A549 (cell line): Measurements from ENCODE around the gene TBC1D4. TPM values are rescaled to one million over a fixed set of nuclear protein-coding genes. Genes with fewer than 3 reads are reported as not detected.

Experiments
- ATAC-seq, 2 experiments: fragments of 200-7000 bp in 1 of 2; fragments of >200 bp in 1 of 2; cut with Nextera tagmentation in 1 of 2; cut with Tn5 transposase in 1 of 2; 3 replicates each; pipeline versions ENCODE4 v1.8.0 to v1.9.1; 2018 to 2020; ENCODE audit warnings: mild to moderate bottlenecking in 1 of 2, moderate library complexity in 1 of 2
- CTCF ChIA-PET: fragments of 300-600 bp; sonication (Branson Sonifier 250); formaldehyde crosslinking; extraction: SDS; loops from one replicate; lab custom pipeline; 2021; ENCODE audit warnings: antibody characterized with exemption, inconsistent platforms; lab: Yijun Ruan, JAX
- POLR2A ChIA-PET: fragments of 350-600 bp; formaldehyde crosslinking; extraction: SDS; loops from one replicate; lab custom pipeline; 2021; ENCODE audit warnings: antibody characterized with exemption, inconsistent platforms; lab: Yijun Ruan, JAX
- DNase-seq, 2 experiments: peaks; one replicate each; pipeline versions ENCODE4 v3.0.0 to v3.0.0-alpha.2; 2011 to 2016; ENCODE audit warnings: low read depth in 1 of 2, low spot score in 1 of 2
- FAIRE-seq: peaks from 2 replicates; lab custom pipeline; 2011; peaks lifted over from hg19 to GRCh38; lab: Jason Lieb, UNC
- H3K27ac ChIP-seq, 2 experiments: fragments of >200 bp; sonication (Bioruptor Twin); formaldehyde crosslinking; 3 replicates each; pipeline ENCODE4 v1.5.1; 2016 to 2017
- H3K4me1 ChIP-seq: fragments of >200 bp; sonication (Bioruptor Twin); formaldehyde crosslinking; 3 replicates; pipeline ENCODE4 v1.6.1; 2016
- H3K4me2 ChIP-seq: fragments of >200 bp; sonication (Bioruptor Twin); formaldehyde crosslinking; 3 replicates; pipeline ENCODE4 v1.6.1; 2016
- H3K4me3 ChIP-seq: fragments of >200 bp; sonication (Bioruptor Twin); formaldehyde crosslinking; 3 replicates; pipeline ENCODE4 v1.5.1; 2016
- H3K9me3 ChIP-seq: fragments of >200 bp; sonication (Bioruptor Twin); formaldehyde crosslinking; 3 replicates; pipeline ENCODE4 v1.6.1; 2016
- BHLHE40 ChIP-seq: IDR thresholded peaks from 2 replicates; pipeline ENCODE4 v1.6.1; 2012; ENCODE audit warnings: low read depth, low read length, inconsistent platforms
- CBX8 ChIP-seq: fragments of 200-600 bp; sonication (generic); IDR thresholded peaks from 2 replicates; pipeline ENCODE4 v1.6.1; 2016
- CEBPB ChIP-seq, 2 experiments: fragments of >200 bp in 1 of 2; sonication (Bioruptor Twin) in 1 of 2; formaldehyde crosslinking in 1 of 2; IDR thresholded peaks; 2 replicates each; pipeline ENCODE4 v1.6.1; 2012 to 2016
- EHMT2 ChIP-seq: fragments of 200-600 bp; sonication (generic); IDR thresholded peaks from 2 replicates; pipeline ENCODE4 v1.6.1; 2016; ENCODE audit warnings: antibody characterized with exemption, low read depth, mild to moderate bottlenecking, moderate library complexity
- EP300 ChIP-seq, 2 experiments: fragments of >200 bp; sonication (Bioruptor Twin); formaldehyde crosslinking; IDR thresholded peaks; 2 replicates in 1 of 2; 3 replicates in 1 of 2; pipeline ENCODE4 v1.6.1; 2016 to 2017
- FOSB ChIP-seq: fragments of 250-450 bp; sonication (Bioruptor Pico); IDR thresholded peaks from 2 replicates; pipeline ENCODE4 v1.5.0; 2020; ENCODE audit warnings: mild to moderate bottlenecking, moderate library complexity
- FOSL2 ChIP-seq, 2 experiments: fragments of 450-650 bp in 1 of 2; fragments of >200 bp in 1 of 2; sonication (Bioruptor Twin) in 1 of 2; formaldehyde crosslinking; IDR thresholded peaks; 2 replicates each; pipeline versions ENCODE4 v1.5.0 to v1.6.1; 2016 to 2020; ENCODE audit warnings: mild to moderate bottlenecking in 1 of 2, moderate library complexity in 1 of 2
- HOXA7 ChIP-seq: fragments of 250-450 bp; sonication (Bioruptor Pico); IDR thresholded peaks from 2 replicates; pipeline ENCODE4 v1.5.0; 2020; ENCODE audit warnings: mild to moderate bottlenecking, moderate library complexity
- HOXB13 ChIP-seq: fragments of 250-450 bp; sonication (Bioruptor Pico); IDR thresholded peaks from 2 replicates; pipeline ENCODE4 v1.5.0; 2020; ENCODE audit warnings: low read depth, mild to moderate bottlenecking, moderate library complexity
- JUN ChIP-seq, 2 experiments: fragments of >200 bp; sonication (Bioruptor Twin); formaldehyde crosslinking; IDR thresholded peaks; 2 replicates in 1 of 2; 3 replicates in 1 of 2; pipeline ENCODE4 v1.6.1; 2016 to 2017
- JUNB ChIP-seq: fragments of >200 bp; sonication (Bioruptor Twin); formaldehyde crosslinking; IDR thresholded peaks from 2 replicates; pipeline ENCODE4 v1.6.1; 2016
- KDM1A ChIP-seq: fragments of 200-600 bp; sonication (generic); IDR thresholded peaks from 2 replicates; pipeline ENCODE4 v1.6.1; 2016; ENCODE audit warnings: low read depth, mild to moderate bottlenecking
- MAZ ChIP-seq: fragments of 150-350 bp; IDR thresholded peaks from 2 replicates; pipeline ENCODE4 v1.6.1; 2014; ENCODE audit warnings: antibody characterized with exemption, low read depth, low read length, borderline replicate concordance
- MYC ChIP-seq: IDR thresholded peaks from 2 replicates; pipeline ENCODE4 v1.6.1; 2012; ENCODE audit warnings: mild to moderate bottlenecking, inconsistent platforms, low read length, improper control_type of control experiment, borderline replicate concordance
- NPAS2 ChIP-seq: fragments of 250-450 bp; sonication (Bioruptor Pico); IDR thresholded peaks from 2 replicates; pipeline ENCODE4 v1.8.0; 2022; ENCODE audit warnings: mild to moderate bottlenecking, moderate library complexity, borderline replicate concordance
- POLR2AphosphoS2 ChIP-seq: conservative IDR thresholded peaks from 2 replicates; pipeline ENCODE4 v1.6.1; 2012; ENCODE audit warnings: low read length, improper control_type of control experiment, inconsistent platforms
- RAD21 ChIP-seq, 2 experiments: fragments of >200 bp in 1 of 2; sonication (Bioruptor Twin) in 1 of 2; formaldehyde crosslinking in 1 of 2; IDR thresholded peaks in 1 of 2; conservative IDR thresholded peaks in 1 of 2; 2 replicates in 1 of 2; 3 replicates in 1 of 2; pipeline ENCODE4 v1.6.1; 2012 to 2018; ENCODE audit warnings: inconsistent platforms in 1 of 2
- RFX5 ChIP-seq: fragments of 450-650 bp; IDR thresholded peaks from 2 replicates; pipeline ENCODE4 v1.7.1; 2014; ENCODE audit warnings: antibody characterized with exemption, mild to moderate bottlenecking, moderate library complexity
- RNF2 ChIP-seq: fragments of 200-600 bp; sonication (generic); IDR thresholded peaks from 2 replicates; pipeline ENCODE4 v1.6.1; 2016; ENCODE audit warnings: low read depth, mild to moderate bottlenecking, antibody characterized with exemption, moderate library complexity, borderline replicate concordance
- SREBF2 ChIP-seq: fragments of 450-650 bp; IDR thresholded peaks from 2 replicates; pipeline ENCODE4 v1.6.1; 2014; ENCODE audit warnings: mild to moderate bottlenecking, moderate library complexity
- TP53 ChIP-seq: fragments of 250-450 bp; sonication (Bioruptor Pico); IDR thresholded peaks from 2 replicates; pipeline ENCODE4 v1.5.0; 2021; ENCODE audit warnings: mild to moderate bottlenecking, moderate library complexity
- ZFP36 ChIP-seq: fragments of 450-650 bp; IDR thresholded peaks from 2 replicates; pipeline ENCODE4 v1.6.1; 2014; ENCODE audit warnings: borderline replicate concordance; ENCODE audit not compliant: partially characterized antibody
- WGBS: methylation state at CpG from one replicate; pipeline ENCODE4 v1.1.6; 2017; ENCODE audit errors: missing lambda C conversion rate; 5-methylcytosine and 5-hydroxymethylcytosine counted together
- polyA plus RNA-seq, 4 experiments: library from polyadenylated mRNA; depleted of rRNA in 3 of 4; stranded (reverse); fragments of >200 nt; fragmentation: RNase III in 1 of 4; extraction: RNeasy Plus Mini Kit Qiagen cat#74134 plus additional on column Dnase treatment in 1 of 4; gene quantifications; 2 replicates in 3 of 4; 3 replicates in 1 of 4; pipeline ENCODE4 v1.2.3, GENCODE V29; 2011 to 2017
- TF ChIP-seq, protein P1 (sequence below): IDR thresholded peaks from 2 replicates; pipeline ENCODE4 v1.6.1; 2012

Gene TBC1D4
- polyA plus RNA-seq, 2 of the 4 experiments (the other 2 are of a cell fraction), result 9.5 to 12.5 TPM

DNA sequence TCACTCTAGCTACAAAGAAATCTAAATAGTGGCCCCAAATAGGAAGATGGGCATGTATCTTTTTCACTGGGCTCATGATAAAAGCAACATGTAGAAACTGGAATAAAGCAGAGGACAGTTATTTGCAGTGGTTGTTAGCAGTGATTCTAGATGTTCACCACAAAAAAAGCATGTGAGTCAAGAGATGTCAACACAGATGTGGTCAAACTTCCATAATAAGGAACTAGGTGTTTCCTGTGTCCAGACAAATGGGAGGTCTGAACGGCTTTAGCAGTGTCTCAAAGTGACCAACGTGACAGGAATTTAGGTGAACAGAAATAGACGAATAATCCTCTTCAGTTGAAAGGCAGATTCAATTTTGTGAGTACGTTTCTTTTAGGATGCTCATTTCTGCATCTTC is 162.7 kb downstream of the TBC1D4 start:
- ChIA-PET CTCF (no interaction called here), POLR2A (no interaction called here)
- H3K4me2 ChIP-seq, result no peak overlapping the region
- H3K27ac ChIP-seq, result no peak overlapping the region
- no peak for FAIRE-seq
- DNase-seq, result no peak
- TF ChIP-seq CEBPB (IDR thresholded peaks at IDR 0.05), result no peak
- TF ChIP-seq JUNB, result no peak
- no peak for TF ChIP-seq MYC
- TF ChIP-seq NPAS2 (CRISPR knock-in tag), result no peak
- no peak for TF ChIP-seq JUN (IDR thresholded peaks at IDR 0.05)
- TF ChIP-seq, all 56 proteins: peak for 0
- no peaks in the 10 kb centered on the region for H3K9me3 ChIP-seq
- WGBS, result 86% methylated on average over 4 of the region's 4 CpGs
- H3K4me3 ChIP-seq, result no peak overlapping the region
- no peak for ATAC-seq
- peaks cover 7% of the 10 kb centered on the region; the same call in 1 of the 3 replicates for H3K4me1 ChIP-seq

DNA sequence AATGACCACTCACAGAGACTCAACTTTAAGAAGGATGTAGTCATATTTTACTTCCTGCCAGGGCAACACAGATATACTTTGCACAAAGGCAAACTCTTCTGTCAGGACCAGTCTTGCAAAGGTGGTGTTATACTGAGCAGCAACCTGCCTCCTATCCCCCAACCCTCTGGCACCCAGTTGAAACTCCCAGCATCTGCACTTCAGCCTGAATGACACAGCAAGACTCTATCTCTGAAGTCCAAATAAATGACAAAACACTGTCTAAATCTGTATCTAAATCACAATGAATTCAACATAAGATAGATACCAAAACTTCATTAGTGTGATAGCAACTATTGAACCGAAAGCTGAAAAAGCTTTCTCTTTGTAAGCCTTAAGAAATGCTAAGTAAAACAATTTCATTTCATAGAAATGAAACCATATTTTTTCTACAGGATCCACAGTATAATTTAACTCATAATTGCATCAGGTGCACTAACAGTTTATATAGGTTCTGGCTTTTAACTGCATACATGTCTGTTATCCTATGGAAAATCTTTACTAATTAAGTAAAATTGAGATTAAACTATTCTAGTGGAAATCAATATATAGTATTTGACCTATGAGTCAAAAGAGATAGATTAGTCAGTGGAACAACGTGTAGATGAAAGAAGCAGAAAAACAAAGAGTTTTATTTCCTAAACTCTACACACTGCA is 163.7 kb downstream of the TBC1D4 start:
- 82% methylated on average over 2 of the region's 2 CpGs for WGBS
- peaks cover 7% of the 10 kb centered on the region; the same call in 1 of the 3 replicates for H3K4me1 ChIP-seq
- no peak for ATAC-seq
- H3K4me2 ChIP-seq, result no peak overlapping the region
- ChIA-PET CTCF (no interaction called here), POLR2A (no interaction called here)
- TF ChIP-seq HOXB13 (CRISPR knock-in tag) (no peak), SREBF2 (no peak)
- no peak for DNase-seq
- H3K4me3 ChIP-seq, result no peak overlapping the region
- H3K9me3 ChIP-seq, result no peaks in the 10 kb centered on the region
- no peak overlapping the region for H3K27ac ChIP-seq
- no peak for FAIRE-seq

DNA sequence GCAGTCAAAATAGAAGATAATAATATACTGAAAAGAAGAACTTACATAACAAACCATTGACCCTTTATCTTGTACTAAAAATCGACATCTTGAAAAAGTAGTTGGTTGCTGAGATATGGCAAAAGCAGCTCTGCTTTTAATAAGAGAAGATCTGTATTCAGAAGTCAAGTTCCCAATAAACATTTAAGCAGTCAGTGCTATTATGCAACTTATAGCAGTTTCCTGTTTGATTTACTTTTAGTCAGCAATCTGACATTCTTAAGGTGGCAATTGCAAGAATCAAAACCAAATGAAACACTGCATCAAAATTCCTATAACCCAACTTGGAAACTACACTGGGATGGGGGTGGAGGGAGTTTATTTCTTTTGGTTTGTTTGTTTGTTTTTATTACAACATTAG is 165.5 kb downstream of the TBC1D4 start:
- CTCF ChIA-PET, result no interaction called here
- H3K9me3 ChIP-seq, result no peaks in the 10 kb centered on the region
- 37% methylated on average over 1 of the region's 1 CpG for WGBS
- no peak overlapping the region for H3K4me2 ChIP-seq
- peaks cover 7% of the 10 kb centered on the region; the same call in 1 of the 3 replicates for H3K4me1 ChIP-seq
- TF ChIP-seq KDM1A (no peak), CEBPB (IDR thresholded peaks at IDR 0.05) (peak; percentile 15 to 26; a peak in 1 of 4 replicates)
- FAIRE-seq, result no peak
- no peak overlapping the region for H3K27ac ChIP-seq
- DNase-seq, result no peak
- H3K4me3 ChIP-seq, result no peak overlapping the region
- POLR2A ChIA-PET, result no interaction called here
- ATAC-seq, result no peak

DNA sequence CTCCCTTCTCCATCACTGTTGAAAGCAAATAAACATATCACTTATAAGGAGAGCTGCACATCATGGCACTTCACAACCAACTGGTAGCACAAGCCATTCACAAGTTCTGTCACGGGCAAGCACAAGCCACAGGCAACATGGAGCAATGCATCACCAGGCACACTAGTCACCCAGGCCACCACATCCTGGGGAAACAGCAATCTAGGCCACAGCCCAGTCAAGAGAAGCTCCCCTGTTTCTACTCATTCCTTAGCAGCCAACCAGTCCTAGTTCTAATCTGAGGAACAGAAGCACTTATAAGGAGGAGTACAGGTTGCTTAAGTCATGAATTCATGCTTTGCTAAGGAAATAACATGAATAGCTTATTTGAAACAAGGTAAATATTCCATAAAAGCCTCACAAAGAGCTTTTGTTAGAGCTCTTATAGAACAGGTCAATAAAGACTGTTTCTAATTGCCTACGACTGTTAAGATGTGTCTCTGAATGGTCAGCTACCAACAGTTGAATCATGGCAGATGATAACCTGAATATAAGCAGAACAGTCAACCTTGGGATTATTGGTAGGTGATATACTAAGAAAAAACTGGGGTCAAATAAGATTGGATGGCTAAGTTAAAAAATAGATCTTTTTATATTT is 169.0 kb downstream of the TBC1D4 start:
- H3K4me1 ChIP-seq, result peaks cover 7% of the 10 kb centered on the region; the same call in 1 of the 3 replicates
- ChIA-PET POLR2A (no interaction called here), CTCF (no interaction called here)
- no peak overlapping the region for H3K4me3 ChIP-seq
- TF ChIP-seq JUNB (no peak), KDM1A (no peak), FOSL2 (IDR thresholded peaks at IDR 0.05) (no peak), FOSL2 (CRISPR knock-in tag; IDR thresholded peaks at IDR 0.05) (no peak), RFX5 (no peak), CBX8 (no peak), POLR2AphosphoS2 (no peak), EHMT2 (no peak), EP300 (IDR thresholded peaks at IDR 0.05) (no peak), HOXA7 (no peak), BHLHE40 (no peak), MAZ (no peak), RNF2 (no peak), TP53 (CRISPR knock-in tag) (no peak), RAD21 (conservative IDR thresholded peaks at IDR 0.05 in 1 of 2, IDR thresholded peaks at IDR 0.05 in 1 of 2) (no peak), FOSB (CRISPR knock-in tag) (no peak), ZFP36 (no peak)
- TF ChIP-seq, protein P1, sequence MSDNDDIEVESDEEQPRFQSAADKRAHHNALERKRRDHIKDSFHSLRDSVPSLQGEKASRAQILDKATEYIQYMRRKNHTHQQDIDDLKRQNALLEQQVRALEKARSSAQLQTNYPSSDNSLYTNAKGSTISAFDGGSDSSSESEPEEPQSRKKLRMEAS, result no peak
- FAIRE-seq, result no peak
- H3K27ac ChIP-seq, result no peak overlapping the region
- no peak for DNase-seq
- 88% methylated on average over 2 of the region's 2 CpGs for WGBS
- ATAC-seq, result no peak
- H3K4me2 ChIP-seq, result no peak overlapping the region
- no peaks in the 10 kb centered on the region for H3K9me3 ChIP-seq
